Activated CD8-positive, alpha-beta memory T cell treated with anti-CD3 and anti-CD28 coated beads for 4 hours (primary cell): Measurements from ENCODE around the gene TOP2A.

Experiments
- DNase-seq, 2 donors: peaks; one replicate each; pipeline ENCODE4 v3.0.0-alpha.2; 2020; ENCODE audit warnings: low read depth in 2 of 2

Gene TOP2A

GRCh38 chr17:40361063-40361924 lies 56.4 kb downstream of the TOP2A start:
- no peak for DNase-seq

- no peak for DNase-seq
These were observed 57.6 kb downstream of the TOP2A start for GRCh38 chr17:40360091-40360490.

GRCh38 chr17:40358323-40359038 lies 59.2 kb downstream of the TOP2A start:
- DNase-seq: peak; percentile 77 to 84

GRCh38 chr17:40356990-40357881 lies 60.5 kb downstream of the TOP2A start:
- no peak for DNase-seq

GRCh38 chr17:40355804-40356758 lies 61.6 kb downstream of the TOP2A start:
- no peak for DNase-seq

- DNase-seq: peak; percentile 48 to 60
These were observed 62.4 kb downstream of the TOP2A start for GRCh38 chr17:40355123-40355803.

GRCh38 chr17:40354221-40355122 lies 63.2 kb downstream of the TOP2A start:
- DNase-seq: no peak

GRCh38 chr17:40352779-40353394 lies 64.8 kb downstream of the TOP2A start:
- DNase-seq: no peak

GRCh38 chr17:40352237-40352778 lies 65.4 kb downstream of the TOP2A start:
- DNase-seq: no peak

- no peak for DNase-seq
These were observed 66.1 kb downstream of the TOP2A start for GRCh38 chr17:40351359-40352236.

GRCh38 chr17:40350689-40351358 lies 66.9 kb downstream of the TOP2A start:
- no peak for DNase-seq

GRCh38 chr17:40349895-40350688 lies 67.6 kb downstream of the TOP2A start:
- DNase-seq: no peak

- DNase-seq: no peak
These were observed 68.2 kb downstream of the TOP2A start for GRCh38 chr17:40349477-40349894.

- DNase-seq: no peak
These were observed 68.9 kb downstream of the TOP2A start for GRCh38 chr17:40348562-40349476.

GRCh38 chr17:40348136-40348504 lies 69.6 kb downstream of the TOP2A start:
- no peak for DNase-seq
